NCI-H1417 treated with DMSO at 0.1 percent for 48 hours (cell line): ENCODE data around the gene CUEDC1.

Experiments
- DNase-seq: peaks from one replicate; lab custom pipeline; 2025; lab: John Stamatoyannopoulos, UW

Gene CUEDC1

GRCh38 chr17:57955183-57955931 lies at the start of gene CUEDC1:
Gene CUEDC1 (minus strand): TSS chr17:57955412. CDS start chr17:57885564, 69,848 bp downstream.
- DNase-seq, result no peak

DNA sequence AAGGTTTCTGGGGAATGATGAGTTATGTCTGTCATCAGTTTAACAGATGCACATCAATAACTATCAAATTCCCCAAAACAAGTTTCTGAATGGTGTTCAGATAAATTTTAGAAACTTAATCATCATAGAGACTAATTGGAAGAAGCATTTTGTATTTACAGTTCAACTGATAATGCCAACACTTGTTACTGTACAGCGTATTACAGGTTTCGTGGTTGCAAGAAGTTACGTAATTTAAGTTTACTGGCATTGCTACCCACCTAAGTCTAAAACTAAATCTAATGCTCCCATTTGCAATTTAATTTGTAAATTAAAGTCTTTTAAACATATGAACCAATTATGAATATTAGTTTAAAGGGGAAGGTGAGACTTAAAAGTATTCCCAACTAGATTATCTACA lies 48.8 kb upstream of the CUEDC1 start:
- no peak for DNase-seq

- DNase-seq, result no peak
Measured at GRCh38 chr17:58002973-58003372, 47.8 kb upstream of the CUEDC1 start.

- DNase-seq, result no peak
Measured at GRCh38 chr17:58002154-58002948, 47.1 kb upstream of the CUEDC1 start.

- no peak for DNase-seq
Measured at GRCh38 chr17:58001461-58002124, 46.4 kb upstream of the CUEDC1 start.

DNA sequence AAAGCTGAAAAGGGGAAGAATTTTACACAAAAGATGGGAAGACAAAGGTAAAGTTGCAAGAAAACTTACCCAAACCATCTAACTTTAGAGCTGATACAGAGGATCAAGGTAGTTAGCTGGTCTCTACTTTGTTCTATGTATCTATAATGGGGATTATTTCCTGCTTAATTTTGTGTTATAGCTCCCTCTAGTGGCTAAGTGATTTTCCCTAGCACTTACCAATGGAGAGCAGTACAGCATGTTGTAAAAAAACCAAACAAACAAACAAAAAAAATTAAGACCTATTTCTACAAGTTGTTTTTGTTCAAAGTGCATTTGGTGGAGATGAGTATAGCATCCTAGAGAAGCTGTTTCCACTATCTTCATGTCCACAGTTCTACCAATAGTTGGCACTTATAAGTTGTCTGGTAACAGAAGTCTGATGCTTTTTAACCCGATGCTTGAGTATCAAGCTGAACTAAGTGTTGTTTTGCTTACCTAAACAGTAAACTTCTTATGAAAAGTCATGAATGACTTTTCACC lies 44.3 kb upstream of the CUEDC1 start:
- peak; percentile 50 for DNase-seq

- DNase-seq, result no peak
Measured at GRCh38 chr17:57999010-57999495, 43.8 kb upstream of the CUEDC1 start.

GRCh38 chr17:57997085-57997809 lies 42.0 kb upstream of the CUEDC1 start:
- DNase-seq, result no peak

DNA sequence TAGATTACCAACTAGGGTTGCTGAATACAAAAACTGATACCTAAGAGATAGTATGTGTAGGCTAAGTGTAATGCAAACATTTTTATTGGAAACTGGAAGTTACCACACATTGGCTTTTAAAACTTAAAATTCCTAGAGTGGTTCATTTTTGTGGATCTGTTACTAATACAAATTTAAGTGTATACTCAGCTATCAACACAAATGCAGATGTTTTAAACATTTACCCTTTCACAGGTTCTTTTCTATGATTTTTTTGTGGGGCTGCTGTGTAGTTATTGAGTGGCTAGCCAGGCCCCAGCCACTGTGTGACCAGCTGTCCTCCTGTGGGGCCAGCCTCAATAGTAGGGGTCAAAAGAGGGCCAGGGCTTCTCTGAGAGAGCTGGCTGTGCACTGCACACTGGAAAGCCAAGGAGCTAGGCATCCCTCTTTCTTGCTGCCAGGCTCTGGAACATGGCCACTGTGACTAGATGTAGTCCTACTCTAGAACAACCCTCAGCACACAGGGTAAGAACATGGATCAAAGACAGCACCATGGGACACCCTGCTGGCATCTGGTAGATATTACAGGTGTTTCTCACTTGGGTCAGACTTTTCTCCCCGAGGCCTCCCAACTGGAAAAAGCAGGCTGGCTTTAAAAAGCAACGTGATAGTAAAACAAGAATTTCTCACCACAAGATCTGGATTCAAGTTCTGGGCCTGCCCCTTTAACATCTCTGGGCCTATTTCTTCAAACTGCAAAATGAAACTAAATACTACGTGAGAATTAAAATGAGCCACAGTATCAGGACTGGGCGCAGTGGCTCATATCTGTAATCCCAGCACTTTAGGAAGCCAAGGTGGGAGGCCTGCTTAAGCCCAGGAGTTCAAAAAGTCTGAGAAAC lies 40.1 kb upstream of the CUEDC1 start:
- DNase-seq, result no peak

DNA sequence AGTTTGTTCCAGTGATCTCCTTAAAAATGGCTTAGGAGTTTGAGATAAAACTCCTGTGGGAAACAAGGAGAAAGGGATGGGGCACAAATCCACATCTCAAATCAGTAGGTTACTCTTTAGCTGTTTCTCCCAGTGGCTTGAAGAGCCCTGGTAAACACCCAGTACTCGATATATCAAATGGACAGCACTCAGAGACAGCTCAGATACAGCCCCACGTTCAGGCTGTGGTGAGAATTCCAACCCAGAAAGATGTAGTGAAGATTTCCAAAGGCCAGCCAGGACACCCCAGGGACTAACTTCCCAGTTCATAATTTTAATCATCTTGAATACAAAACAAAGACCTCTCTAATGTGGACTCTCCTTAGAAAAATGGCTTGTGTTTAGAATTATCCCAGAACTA lies 39.2 kb upstream of the CUEDC1 start:
- DNase-seq, result no peak

DNA sequence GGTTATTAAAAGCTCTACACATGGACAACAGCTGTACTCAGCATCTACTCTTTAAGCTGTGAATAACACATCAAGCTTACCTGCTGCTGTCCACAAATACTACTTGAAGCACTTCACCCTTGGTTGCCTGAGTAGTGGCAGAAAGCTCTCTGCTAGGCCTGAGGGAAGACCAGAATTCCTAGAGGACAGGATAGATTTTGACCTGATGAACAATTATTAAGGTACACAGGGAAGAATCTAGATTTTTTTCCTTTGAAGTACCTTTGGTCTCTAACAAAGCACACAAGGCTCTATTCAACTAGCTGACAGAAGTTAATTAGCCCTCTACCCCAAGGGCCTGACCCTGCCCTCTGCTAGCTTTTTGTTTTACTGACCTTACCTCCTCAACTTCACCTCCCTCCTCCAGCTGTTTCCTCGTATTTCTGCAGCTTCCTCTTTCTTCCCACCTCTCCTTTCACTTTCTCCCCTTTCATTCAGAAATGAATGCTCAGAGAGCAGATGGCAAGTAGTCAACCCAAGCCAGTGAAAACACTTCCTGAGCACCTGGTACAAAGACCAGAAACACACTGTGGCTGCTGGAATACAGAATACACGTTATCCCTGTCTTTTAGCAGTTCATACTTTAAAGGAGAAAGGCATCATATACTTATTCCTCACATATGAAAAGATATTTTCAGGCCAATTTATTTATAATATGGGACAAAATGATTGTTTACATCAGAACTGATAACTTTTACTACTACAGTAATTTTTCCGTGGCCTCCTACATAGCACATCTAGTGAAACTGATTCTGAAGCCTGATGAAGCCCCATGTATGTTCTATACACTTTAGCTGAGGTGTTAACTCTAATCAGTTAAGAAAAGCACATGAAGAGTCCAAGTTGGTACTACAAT lies 38.5 kb upstream of the CUEDC1 start:
- peak; percentile 44 for DNase-seq

- no peak for DNase-seq
Measured at GRCh38 chr17:57991537-57991936, 36.3 kb upstream of the CUEDC1 start.

- DNase-seq, result no peak
Measured at GRCh38 chr17:57990037-57990436, 34.8 kb upstream of the CUEDC1 start.

DNA sequence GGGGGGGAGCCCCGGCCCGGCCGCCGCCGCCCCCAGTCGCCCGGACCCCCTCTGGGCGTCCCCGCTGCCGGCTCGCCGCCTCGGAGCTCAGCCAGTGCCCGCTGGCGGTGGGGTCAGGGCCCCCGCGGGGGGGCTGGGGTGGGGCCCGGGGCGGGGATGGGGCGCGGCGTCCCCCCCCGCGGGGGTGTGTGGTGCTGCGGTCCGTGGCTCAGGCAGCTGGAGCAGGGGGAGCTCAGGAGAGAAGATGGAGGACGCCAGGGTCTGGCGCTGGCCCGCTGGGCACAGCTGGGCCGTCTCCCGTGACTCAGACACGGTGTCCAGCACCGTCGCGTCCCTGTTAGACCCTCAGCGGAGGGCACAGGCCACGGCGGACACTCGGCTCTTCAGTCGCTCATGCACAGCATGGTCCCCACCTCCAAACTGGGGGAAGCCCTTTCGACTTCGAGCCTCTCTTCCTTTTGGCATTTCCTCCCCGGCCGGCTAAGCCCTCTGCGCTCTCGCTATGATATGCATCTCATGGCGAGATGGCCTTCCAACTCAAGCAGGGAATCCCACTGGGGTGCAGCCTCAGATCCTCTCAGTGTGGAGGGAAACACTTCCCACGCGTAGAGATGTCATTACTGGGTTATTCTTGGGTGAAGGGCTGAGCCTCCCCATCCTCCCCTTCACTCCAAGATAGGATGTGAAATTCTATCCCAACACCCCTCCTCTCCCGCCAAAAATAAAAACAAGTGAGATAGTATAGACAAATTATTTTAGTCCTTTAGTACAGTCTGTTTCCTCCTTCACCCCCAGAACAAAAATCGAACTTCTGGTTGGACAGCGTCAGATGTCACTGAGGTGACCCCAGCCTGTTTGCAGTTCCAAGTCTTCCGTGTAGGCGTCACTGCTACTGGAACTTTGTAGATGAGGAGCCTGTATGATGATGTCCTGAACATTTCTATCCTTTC lies 33.4 kb upstream of the CUEDC1 start:
- no peak for DNase-seq

DNA sequence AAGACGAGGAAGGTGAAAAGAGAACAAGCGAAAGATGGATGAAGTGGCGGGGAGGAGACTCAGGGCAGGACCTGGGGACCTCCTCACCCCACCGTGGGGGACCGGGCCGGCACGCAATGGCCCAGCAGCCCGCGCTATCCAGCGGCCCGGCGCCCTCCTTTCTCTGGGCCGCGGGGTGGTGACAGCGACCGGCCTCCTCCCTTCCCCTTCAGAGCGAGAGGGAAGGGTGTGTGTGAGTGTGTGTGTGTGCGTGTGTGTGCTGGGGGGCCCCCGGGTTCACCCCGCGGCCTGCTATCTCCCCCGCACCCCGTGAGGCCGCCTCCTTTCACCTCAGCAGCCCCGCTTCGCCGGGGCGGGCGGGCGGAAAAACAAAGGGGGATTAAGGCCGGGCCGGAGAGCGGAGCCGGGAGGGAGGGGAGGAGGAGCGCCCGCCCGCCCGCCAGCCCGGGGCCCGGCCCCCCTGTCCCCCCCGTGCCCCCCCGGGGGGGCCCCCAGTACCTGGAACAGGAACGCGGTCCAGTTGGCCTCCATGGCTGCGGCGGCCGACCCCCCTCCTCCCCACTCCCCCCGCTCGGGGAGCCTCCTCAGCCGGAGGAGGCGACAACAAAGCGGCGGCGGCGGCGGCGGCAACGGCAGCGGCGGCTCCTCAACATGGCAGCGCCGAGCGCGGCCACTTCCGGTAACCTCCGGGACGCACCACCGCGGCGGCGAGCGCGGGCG lies 32.5 kb upstream of the CUEDC1 start, which contains the start of gene VEZF1:
TSS of gene VEZF1 (minus strand) at position 674 of the 720 bp plus-strand sequence. CDS start at position 531, 143 bp downstream.
- DNase-seq, result no peak

DNA sequence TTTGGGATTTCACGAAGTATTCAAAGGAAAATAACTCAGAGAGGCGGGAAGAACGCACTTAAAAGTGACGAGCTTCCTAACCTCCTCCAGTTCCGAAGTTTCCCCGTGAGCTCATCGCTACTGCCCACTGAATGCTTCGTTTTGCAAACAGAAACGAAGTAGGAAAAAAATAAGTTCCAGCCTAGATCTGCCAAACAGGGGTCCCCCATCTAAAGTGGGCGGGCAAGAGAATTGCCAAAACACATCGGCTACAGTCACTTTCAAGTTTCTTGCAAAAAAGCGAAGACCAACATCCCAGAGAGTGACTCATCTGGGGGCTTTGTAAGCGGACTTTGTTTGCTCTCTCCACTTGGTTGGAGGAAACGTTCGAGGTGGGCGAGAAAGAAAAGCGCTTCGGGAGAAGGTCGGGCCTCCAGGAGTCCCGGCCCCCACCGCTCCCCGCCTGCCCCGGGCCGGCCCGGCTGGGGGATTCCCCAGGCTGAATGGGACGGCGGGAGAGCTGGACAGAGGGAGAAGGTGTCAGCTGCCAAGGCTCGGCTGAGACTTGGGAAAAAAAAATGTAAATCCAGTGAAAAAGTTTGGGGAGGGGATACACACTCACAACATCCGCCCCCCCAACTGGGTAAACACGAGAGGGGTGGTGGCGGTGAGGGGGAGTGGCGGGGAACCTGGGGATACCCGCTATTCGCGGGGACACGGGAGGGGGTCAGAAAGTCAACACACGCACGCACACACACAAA lies 31.8 kb upstream of the CUEDC1 start:
- no peak for DNase-seq

DNA sequence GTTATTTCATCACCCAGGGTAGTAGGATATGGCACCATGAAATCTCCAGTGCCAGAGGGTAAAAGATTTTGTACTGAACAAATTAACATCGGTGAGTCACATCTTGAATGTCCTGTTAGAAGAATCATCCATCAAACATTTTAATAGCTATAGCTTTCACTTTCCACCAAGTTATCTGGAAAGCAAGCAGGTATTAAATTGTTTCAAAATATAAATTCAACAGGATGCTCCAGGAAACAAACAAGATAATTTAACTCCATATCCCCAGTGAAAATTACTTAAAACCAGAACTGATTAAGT lies 30.4 kb upstream of the CUEDC1 start:
- no peak for DNase-seq
